Measurements from ENCODE around the gene RIMS4. TPM values are rescaled to one million over a fixed set of nuclear protein-coding genes. Genes with fewer than 3 reads are reported as not detected.

The RIMS4 gene
- total RNA-seq, 2 experiments from 2014 or later = not detected

GRCh38 chr20:44834693-44835092 lies 24.3 kb upstream of the RIMS4 start:
- no peak for TF ChIP-seq CTCF (IDR thresholded peaks at IDR 0.05)
- no peak for ATAC-seq (ENCODE audit: poor library complexity)

GRCh38 chr20:44833437-44833836 lies 23.1 kb upstream of the RIMS4 start:
- Histone ChIP-seq H3K27ac (ENCODE audit: low read depth in 1 of 2, low read length in 2 of 2) (no peak overlapping the region), H3K27me3 (ENCODE audit: control insufficient read depth in 1 of 2, insufficient read depth in 2 of 2, low read length in 2 of 2) (peaks cover 13 to 17% of the 10 kb centered on the region in 2 experiments), H3K9me3 (ENCODE audit: control insufficient read depth in 1 of 2, insufficient read depth in 1 of 2, low read length in 2 of 2) (peaks cover 0 to 3% of the 10 kb centered on the region in 2 experiments), H3K36me3 (ENCODE audit: insufficient read depth, low read length) (no peaks in the 10 kb centered on the region), H3K4me1 (ENCODE audit: insufficient read depth, low read length) (no peaks in the 10 kb centered on the region), H3K4me3 (ENCODE audit: low read length) (no peak overlapping the region)
- H3K27ac Mint-ChIP-seq = no peak overlapping the region
- POLR2A ChIA-PET = no interaction called here
- DNase-seq (no peak), ATAC-seq (ENCODE audit: poor library complexity) (no peak)
- intact Hi-C loops (cut with DNase I, micrococcal nuclease) = no loop called here
- no peaks in the 10 kb centered on the region for H3K4me1 Mint-ChIP-seq (ENCODE audit: low read depth)
- TF ChIP-seq CTCF (IDR thresholded peaks at IDR 0.05) = no peak
- peaks cover 41% of the 10 kb centered on the region for H3K27me3 Mint-ChIP-seq
- CTCF ChIA-PET = interaction anchor here (0.9 kb wide), 1 partner anchor 17 kb away, joined by 3 read pairs; no protein-coding TSS in a partner anchor
- no peak overlapping the region for H3K4me3 Mint-ChIP-seq
- no peaks in the 10 kb centered on the region for H3K9me3 Mint-ChIP-seq
- no peaks in the 10 kb centered on the region for H3K36me3 Mint-ChIP-seq (ENCODE audit: low read depth)

More at GRCh38 chr20:44834693-44835092, 24.3 kb upstream of the RIMS4 start:
- Mint-ChIP-seq H3K27ac (no peak overlapping the region), H3K4me3 (no peak overlapping the region), H3K9me3 (no peaks in the 10 kb centered on the region), H3K4me1 (ENCODE audit: low read depth) (no peaks in the 10 kb centered on the region), H3K27me3 (peaks cover 30% of the 10 kb centered on the region), H3K36me3 (ENCODE audit: low read depth) (no peaks in the 10 kb centered on the region)
- Histone ChIP-seq H3K27ac (ENCODE audit: low read depth in 1 of 2, low read length in 2 of 2) (no peak overlapping the region), H3K36me3 (ENCODE audit: insufficient read depth, low read length) (no peaks in the 10 kb centered on the region), H3K9me3 (ENCODE audit: control insufficient read depth in 1 of 2, insufficient read depth in 1 of 2, low read length in 2 of 2) (peaks cover 0 to 3% of the 10 kb centered on the region in 2 experiments), H3K4me1 (ENCODE audit: insufficient read depth, low read length) (no peaks in the 10 kb centered on the region), H3K4me3 (ENCODE audit: low read length) (no peak overlapping the region), H3K27me3 (ENCODE audit: control insufficient read depth in 1 of 2, insufficient read depth in 2 of 2, low read length in 2 of 2) (peaks cover 11 to 17% of the 10 kb centered on the region in 2 experiments)
- DNase-seq = no peak
- CTCF ChIA-PET = no interaction called here
- POLR2A ChIA-PET = no interaction called here
- intact Hi-C loops (cut with DNase I, micrococcal nuclease) = no loop called here

GRCh38 chr20:44832724-44833123 lies 22.4 kb upstream of the RIMS4 start:
- intact Hi-C loops (cut with DNase I, micrococcal nuclease) = no loop called here

More at GRCh38 chr20:44832724-44833123, 22.4 kb upstream of the RIMS4 start:
- Histone ChIP-seq H3K9me3 (ENCODE audit: control insufficient read depth in 1 of 2, insufficient read depth in 1 of 2, low read length in 2 of 2) (peaks cover 0 to 3% of the 10 kb centered on the region in 2 experiments), H3K4me3 (ENCODE audit: low read length) (no peak overlapping the region), H3K36me3 (ENCODE audit: insufficient read depth, low read length) (no peaks in the 10 kb centered on the region), H3K27me3 (ENCODE audit: control insufficient read depth in 1 of 2, insufficient read depth in 2 of 2, low read length in 2 of 2) (peaks cover 17% of the 10 kb centered on the region in 2 experiments), H3K27ac (ENCODE audit: low read depth in 1 of 2, low read length in 2 of 2) (no peak overlapping the region), H3K4me1 (ENCODE audit: insufficient read depth, low read length) (no peaks in the 10 kb centered on the region)
- TF ChIP-seq CTCF (IDR thresholded peaks at IDR 0.05) = no peak
- ChIA-PET CTCF (interaction anchor here (0.9 kb wide), 1 partner anchor 18 kb away, joined by 3 read pairs; no protein-coding TSS in a partner anchor), POLR2A (no interaction called here)
- H3K9me3 Mint-ChIP-seq = no peaks in the 10 kb centered on the region
- H3K27ac Mint-ChIP-seq = no peak overlapping the region
- H3K36me3 Mint-ChIP-seq (ENCODE audit: low read depth) = no peaks in the 10 kb centered on the region
- no peak overlapping the region for H3K4me3 Mint-ChIP-seq
- H3K27me3 Mint-ChIP-seq = peaks cover 41% of the 10 kb centered on the region
- ATAC-seq (ENCODE audit: poor library complexity) = no peak
- no peak for DNase-seq
- H3K4me1 Mint-ChIP-seq (ENCODE audit: low read depth) = no peaks in the 10 kb centered on the region
